Ascending aorta (tissue), 2 donors: Measurements from ENCODE around the gene PID1. TPM values are rescaled to one million over a fixed set of nuclear protein-coding genes. Genes with fewer than 3 reads are reported as not detected.

Experiments
- DNase-seq, 2 donors: peaks; one replicate each; pipeline ENCODE4 v3.0.0-alpha.2; 2019; ENCODE audit warnings: low spot score in 2 of 2
- H3K27ac ChIP-seq, 2 donors: fragments of 200-600 bp; sonication (generic); one replicate each; pipeline ENCODE4 v1.5.1; 2016 to 2017; ENCODE audit warnings: mild to moderate bottlenecking in 1 of 2
- H3K27me3 ChIP-seq: fragments of 200-600 bp; sonication (generic); one replicate; pipeline ENCODE4 v1.5.1; 2017
- H3K36me3 ChIP-seq, 2 donors: fragments of 200-600 bp; sonication (generic); one replicate each; pipeline ENCODE4 v1.5.1; 2016
- H3K4me1 ChIP-seq, 2 donors: fragments of 200-600 bp; sonication (generic); one replicate each; pipeline ENCODE4 v1.5.1; 2016 to 2017; ENCODE audit warnings: mild to moderate bottlenecking in 1 of 2
- H3K4me3 ChIP-seq, 2 donors: fragments of 200-600 bp; sonication (generic); one replicate each; pipeline ENCODE4 v1.5.1; 2016 to 2017; ENCODE audit warnings: mild to moderate bottlenecking in 1 of 2
- H3K9me3 ChIP-seq, 2 donors: fragments of 200-600 bp; sonication (generic); one replicate each; pipeline ENCODE4 v1.5.1; 2016
- CTCF ChIP-seq, 3 experiments: fragments of 200-600 bp in 2 of 3; fragments of 450-650 bp in 1 of 3; sonication (generic) in 2 of 3; IDR thresholded peaks; one replicate each; pipeline ENCODE4 v1.5.1; 2016 to 2019; ENCODE audit warnings: antibody characterized with exemption in 3 of 3, mild to moderate bottlenecking in 1 of 3, moderate library complexity in 1 of 3
- intact Hi-C: fragments of 100-400 bp; cut with DNase I; formaldehyde crosslinking; loops from one replicate; pipeline ENCODE4 v1.15.1; 2023
- total RNA-seq: library from RNA; depleted of rRNA; stranded (reverse); fragments of >200 nt; gene quantifications from one replicate; pipeline ENCODE4 v1.1.0, GENCODE V29; 2016

Gene PID1
- total RNA-seq, 1 donor from 2014 or later = 38.4 TPM

- Histone ChIP-seq H3K4me1 (peaks cover 0 to 14% of the 10 kb centered on the region in 2 donors), H3K36me3 (no peaks in the 10 kb centered on the region), H3K27ac (no peak overlapping the region), H3K4me3 (no peak overlapping the region), H3K27me3 (no peaks in the 10 kb centered on the region), H3K9me3 (peaks cover 0 to 4% of the 10 kb centered on the region in 2 donors)
- DNase-seq = no peak
- no peak for TF ChIP-seq CTCF (IDR thresholded peaks at IDR 0.05)
- intact Hi-C loops = no loop called here
Measured at GRCh38 chr2:229206548-229206947, 64.5 kb downstream of the PID1 start.

GRCh38 chr2:229205704-229206103, 65.4 kb downstream of the PID1 start:
- H3K27ac ChIP-seq = no peak overlapping the region
- H3K27me3 ChIP-seq = no peaks in the 10 kb centered on the region
- no peak for TF ChIP-seq CTCF (IDR thresholded peaks at IDR 0.05)
- DNase-seq = no peak
- H3K9me3 ChIP-seq = peaks cover 0 to 4% of the 10 kb centered on the region in 2 donors
- no peaks in the 10 kb centered on the region for H3K36me3 ChIP-seq
- no peak overlapping the region for H3K4me3 ChIP-seq
- intact Hi-C loops = no loop called here
- H3K4me1 ChIP-seq = peaks cover 0 to 11% of the 10 kb centered on the region in 2 donors

GRCh38 chr2:229202646-229203045, 68.4 kb downstream of the PID1 start:
- no peak overlapping the region for H3K27ac ChIP-seq
- no peak for DNase-seq
- no peaks in the 10 kb centered on the region for H3K27me3 ChIP-seq
- peaks cover 0 to 5% of the 10 kb centered on the region in 2 donors for H3K36me3 ChIP-seq
- no peaks in the 10 kb centered on the region for H3K9me3 ChIP-seq
- no peak for TF ChIP-seq CTCF (IDR thresholded peaks at IDR 0.05)
- peaks cover 0 to 11% of the 10 kb centered on the region in 2 donors for H3K4me1 ChIP-seq
- intact Hi-C loops = no loop called here
- H3K4me3 ChIP-seq = no peak overlapping the region

GRCh38 chr2:229201521-229201920, 69.6 kb downstream of the PID1 start:
- Histone ChIP-seq H3K27ac (peak overlapping the region; percentile 0 to 31), H3K4me1 (peaks cover 0 to 14% of the 10 kb centered on the region in 2 donors), H3K27me3 (no peaks in the 10 kb centered on the region), H3K9me3 (no peaks in the 10 kb centered on the region), H3K4me3 (no peak overlapping the region), H3K36me3 (peaks cover 0 to 5% of the 10 kb centered on the region in 2 donors)
- intact Hi-C loops = no loop called here
- DNase-seq = no peak
- TF ChIP-seq CTCF (IDR thresholded peaks at IDR 0.05) = no peak

- no peaks in the 10 kb centered on the region for H3K9me3 ChIP-seq
- no peak overlapping the region for H3K27ac ChIP-seq
- TF ChIP-seq CTCF (IDR thresholded peaks at IDR 0.05) = no peak
- H3K4me3 ChIP-seq = no peak overlapping the region
- H3K4me1 ChIP-seq = peaks cover 0 to 7% of the 10 kb centered on the region in 2 donors
- intact Hi-C loops = no loop called here
- DNase-seq = no peak
- H3K27me3 ChIP-seq = no peaks in the 10 kb centered on the region
- H3K36me3 ChIP-seq = peaks cover 0 to 5% of the 10 kb centered on the region in 2 donors
Measured at GRCh38 chr2:229199267-229199666, 71.8 kb downstream of the PID1 start.

GRCh38 chr2:229196448-229196847, 74.6 kb downstream of the PID1 start:
- H3K27me3 ChIP-seq = no peaks in the 10 kb centered on the region
- H3K4me3 ChIP-seq = no peak overlapping the region
- no peak for DNase-seq
- intact Hi-C loops = no loop called here
- H3K9me3 ChIP-seq = no peaks in the 10 kb centered on the region
- TF ChIP-seq CTCF (IDR thresholded peaks at IDR 0.05) = no peak
- no peak overlapping the region for H3K27ac ChIP-seq
- H3K4me1 ChIP-seq = peaks cover 0 to 3% of the 10 kb centered on the region in 2 donors
- H3K36me3 ChIP-seq = peaks cover 0 to 5% of the 10 kb centered on the region in 2 donors
